PFSK-1 (cell line): ENCODE measurements around the gene ESR2.

Experiments
- SIN3A ChIP-seq: IDR thresholded peaks from 2 replicates; pipeline ENCODE4 v1.6.1; 2012; ENCODE audit warnings: mild to moderate bottlenecking, low read length, moderate library complexity, borderline replicate concordance; ENCODE audit not compliant: insufficient read depth
- TF ChIP-seq, protein P1 (sequence below), 2 experiments: IDR thresholded peaks; 2 replicates each; pipeline versions ENCODE4 v1.6.1 to v1.8.0; 2011 to 2012; ENCODE audit warnings: low read depth in 2 of 2, low read length in 2 of 2, control low read depth in 1 of 2, inconsistent platforms in 1 of 2, mild to moderate bottlenecking in 1 of 2, moderate library complexity in 1 of 2; ENCODE audit not compliant: insufficient read depth in 1 of 2

- TF ChIP-seq SIN3A, result no peak
- TF ChIP-seq, protein P1, sequence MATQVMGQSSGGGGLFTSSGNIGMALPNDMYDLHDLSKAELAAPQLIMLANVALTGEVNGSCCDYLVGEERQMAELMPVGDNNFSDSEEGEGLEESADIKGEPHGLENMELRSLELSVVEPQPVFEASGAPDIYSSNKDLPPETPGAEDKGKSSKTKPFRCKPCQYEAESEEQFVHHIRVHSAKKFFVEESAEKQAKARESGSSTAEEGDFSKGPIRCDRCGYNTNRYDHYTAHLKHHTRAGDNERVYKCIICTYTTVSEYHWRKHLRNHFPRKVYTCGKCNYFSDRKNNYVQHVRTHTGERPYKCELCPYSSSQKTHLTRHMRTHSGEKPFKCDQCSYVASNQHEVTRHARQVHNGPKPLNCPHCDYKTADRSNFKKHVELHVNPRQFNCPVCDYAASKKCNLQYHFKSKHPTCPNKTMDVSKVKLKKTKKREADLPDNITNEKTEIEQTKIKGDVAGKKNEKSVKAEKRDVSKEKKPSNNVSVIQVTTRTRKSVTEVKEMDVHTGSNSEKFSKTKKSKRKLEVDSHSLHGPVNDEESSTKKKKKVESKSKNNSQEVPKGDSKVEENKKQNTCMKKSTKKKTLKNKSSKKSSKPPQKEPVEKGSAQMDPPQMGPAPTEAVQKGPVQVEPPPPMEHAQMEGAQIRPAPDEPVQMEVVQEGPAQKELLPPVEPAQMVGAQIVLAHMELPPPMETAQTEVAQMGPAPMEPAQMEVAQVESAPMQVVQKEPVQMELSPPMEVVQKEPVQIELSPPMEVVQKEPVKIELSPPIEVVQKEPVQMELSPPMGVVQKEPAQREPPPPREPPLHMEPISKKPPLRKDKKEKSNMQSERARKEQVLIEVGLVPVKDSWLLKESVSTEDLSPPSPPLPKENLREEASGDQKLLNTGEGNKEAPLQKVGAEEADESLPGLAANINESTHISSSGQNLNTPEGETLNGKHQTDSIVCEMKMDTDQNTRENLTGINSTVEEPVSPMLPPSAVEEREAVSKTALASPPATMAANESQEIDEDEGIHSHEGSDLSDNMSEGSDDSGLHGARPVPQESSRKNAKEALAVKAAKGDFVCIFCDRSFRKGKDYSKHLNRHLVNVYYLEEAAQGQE (IDR thresholded peaks at IDR 0.05; ENCODE audit: insufficient read depth in 1 of 2, low read depth in 2 of 2, low read length in 2 of 2), result no peak
These were observed 167.6 kb downstream of the ESR2 start for GRCh38 chr14:64126548-64126947.
